Activated T-cell treated with anti-CD3 and anti-CD28 coated beads for 1 hour (primary cell): ENCODE data around the gene CDK18.
"Not testable (repeated sequence)": the region's sequence is repeated elsewhere in the genome, so short reads cannot be mapped to it uniquely, and the experiment has no call there.

Experiments used
- DNase-seq: peaks from one replicate; pipeline ENCODE4 v3.0.0-alpha.2; 2020; ENCODE audit warnings: low read depth

Gene CDK18

GRCh38 chr1:205504311-205505075 is at the start of gene CDK18:
Gene CDK18, plus strand, starts transcription at chr1:205504669. Its CDS starts 18,499 bp downstream, at chr1:205523168.
- DNase-seq, result peak; percentile 22

DNA sequence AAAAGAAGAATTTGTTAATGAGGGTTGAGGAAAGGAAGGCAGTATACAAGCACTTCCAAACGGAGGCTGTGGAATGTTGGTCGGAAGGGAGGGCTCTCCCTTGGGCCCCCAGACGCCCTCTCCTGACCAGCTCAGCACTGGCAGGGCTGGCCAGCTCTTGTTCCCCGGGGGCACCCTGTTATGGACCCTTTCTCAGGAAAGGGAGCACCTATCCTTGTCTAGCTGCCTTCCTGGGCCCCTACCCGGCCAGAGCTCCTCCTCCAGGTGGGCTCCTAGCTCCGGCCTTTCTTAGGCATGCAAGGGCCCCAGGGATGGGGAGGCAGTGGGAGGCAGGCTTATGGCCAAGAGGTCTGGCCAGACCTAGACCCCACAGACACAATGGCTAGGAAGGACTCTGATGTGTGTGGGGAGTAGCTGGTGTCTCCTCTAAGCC is 49.5 kb upstream of the CDK18 start:
- DNase-seq, result no peak

DNA sequence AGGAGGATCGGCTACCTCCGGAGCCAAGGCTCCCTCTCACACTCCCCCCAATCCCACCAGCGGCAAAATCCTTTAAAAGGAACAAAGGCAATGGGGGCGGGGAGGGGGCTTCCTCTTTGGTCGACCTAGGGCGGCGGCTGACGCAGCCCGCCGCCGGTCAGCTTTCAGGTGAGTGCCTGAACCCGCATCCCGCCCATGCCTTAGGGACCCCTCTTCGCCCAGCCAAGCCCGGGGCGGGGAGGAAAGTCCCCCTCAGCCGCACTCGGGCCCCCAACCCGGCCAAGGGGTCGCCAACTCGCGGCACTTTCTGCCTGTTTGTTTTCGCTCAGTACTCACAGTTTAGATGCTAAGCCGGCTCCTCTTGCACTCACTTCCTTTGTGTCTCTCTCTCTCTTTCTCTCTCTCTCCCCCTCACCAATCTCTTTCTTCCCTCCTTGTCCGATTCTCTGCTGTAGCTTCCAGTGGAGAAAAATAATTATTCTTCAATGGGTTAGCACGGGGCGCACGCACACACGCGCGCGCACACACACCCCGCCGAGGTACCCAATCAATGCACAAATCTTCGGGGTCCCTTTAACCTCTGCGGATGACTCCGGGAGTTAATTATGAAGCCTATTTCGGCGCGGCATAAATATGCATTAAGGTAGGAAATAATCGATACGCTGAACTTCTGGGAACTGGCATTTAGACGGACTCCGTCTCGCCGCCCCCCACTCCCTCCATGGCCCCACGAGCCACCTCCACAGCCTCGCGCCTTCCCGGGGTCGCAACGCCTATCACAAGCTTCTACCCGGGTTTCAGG is 48.7 kb upstream of the CDK18 start, which contains the start of gene BLACAT1:
TSS of gene BLACAT1 (minus strand) at position 465 of the 802 bp plus-strand sequence.
- no peak for DNase-seq

DNA sequence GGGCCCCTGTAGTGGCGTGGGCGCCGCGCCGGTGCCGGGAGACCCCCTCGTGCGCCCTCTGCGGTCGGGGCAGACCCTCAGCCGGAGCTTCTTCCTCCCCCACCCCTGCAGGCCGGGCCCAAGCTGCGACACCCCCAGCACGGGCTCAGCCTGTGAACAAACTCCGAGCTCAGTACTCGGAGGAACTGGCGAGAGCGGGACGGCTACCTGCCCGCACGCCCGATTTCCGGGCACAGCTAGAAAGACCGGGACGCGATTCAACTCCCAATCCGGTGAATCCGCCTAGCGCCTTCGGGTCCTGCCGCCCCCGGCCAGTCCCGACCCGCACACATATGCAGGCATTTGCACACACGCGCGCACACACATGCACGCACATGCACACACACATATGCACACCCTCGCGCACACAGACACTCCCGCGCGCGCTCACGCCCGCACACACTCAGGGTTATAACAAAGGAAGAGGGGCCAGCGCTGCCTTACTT is 48.0 kb upstream of the CDK18 start:
- DNase-seq, result no peak

GRCh38 chr1:205456868-205457745 is 47.4 kb upstream of the CDK18 start:
- no peak for DNase-seq

- no peak for DNase-seq
These were observed 45.5 kb upstream of the CDK18 start for GRCh38 chr1:205458777-205459566.

DNA sequence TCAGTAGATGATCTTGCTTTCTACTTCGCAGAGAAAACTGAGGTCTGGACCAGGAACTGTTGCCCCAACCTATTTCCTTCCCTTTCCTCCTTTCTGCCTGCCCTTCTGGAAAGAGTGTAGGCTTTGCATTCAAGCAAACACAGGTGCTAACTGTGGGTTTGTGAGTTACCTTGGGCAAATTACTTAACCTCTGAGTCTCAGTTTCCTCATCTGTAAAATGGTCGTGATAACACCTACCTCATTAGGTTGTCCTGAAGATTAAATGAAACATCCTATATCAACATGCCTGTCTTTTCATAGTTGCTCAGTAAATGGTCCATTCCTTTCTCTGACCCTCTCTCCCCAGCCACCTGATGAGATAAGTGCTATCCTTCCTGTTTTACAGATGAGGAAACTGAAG is 39.1 kb upstream of the CDK18 start:
- no peak for DNase-seq

DNA sequence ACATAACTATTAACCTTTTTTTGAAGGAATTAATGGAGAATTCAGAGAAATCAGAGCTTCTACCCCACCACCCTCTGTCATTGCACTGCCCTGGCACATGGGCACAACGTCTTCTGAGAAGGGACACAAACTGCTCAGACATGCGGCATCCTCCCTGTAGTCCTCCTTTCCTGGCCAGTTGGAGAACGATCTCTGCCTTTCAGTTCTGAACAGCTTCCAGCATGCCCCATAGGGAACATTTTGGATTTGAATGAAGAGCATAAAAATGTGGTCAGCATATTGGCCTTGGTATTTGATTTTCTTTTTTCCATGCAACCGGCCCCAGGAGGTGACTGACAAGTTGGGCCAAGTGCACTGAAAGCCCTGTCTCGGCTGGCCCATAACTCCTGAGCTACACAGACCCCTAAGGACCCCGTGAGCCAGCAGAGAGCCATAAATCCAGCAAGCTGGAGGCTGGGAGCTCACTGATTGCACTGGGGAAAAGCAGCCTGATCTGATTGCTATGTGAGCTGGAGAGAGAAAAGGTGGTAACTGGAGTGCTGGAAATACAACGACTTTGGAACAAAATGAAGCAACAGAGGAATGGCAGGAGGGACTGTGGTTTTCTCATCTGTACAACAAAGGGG is 37.8 kb upstream of the CDK18 start:
- no peak for DNase-seq

DNA sequence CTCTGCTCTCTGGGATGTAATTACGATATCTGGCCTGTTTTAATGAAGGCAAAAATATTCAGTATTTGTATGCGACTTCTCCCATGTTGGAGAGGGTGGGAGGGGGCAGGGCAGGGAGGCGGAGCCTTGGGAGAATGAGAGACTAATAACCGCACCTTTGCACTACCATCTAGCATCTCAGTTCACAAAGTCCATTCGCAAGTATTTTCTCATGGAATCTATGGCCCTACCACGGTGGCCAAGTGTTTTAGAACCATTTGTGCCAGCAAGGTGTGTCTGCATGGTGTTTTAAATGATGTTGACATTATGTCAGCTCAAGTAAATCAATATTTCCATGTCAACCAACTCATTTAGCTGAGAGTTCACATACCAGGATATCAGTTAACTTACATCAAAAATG is 34.3 kb upstream of the CDK18 start:
- no peak for DNase-seq

DNA sequence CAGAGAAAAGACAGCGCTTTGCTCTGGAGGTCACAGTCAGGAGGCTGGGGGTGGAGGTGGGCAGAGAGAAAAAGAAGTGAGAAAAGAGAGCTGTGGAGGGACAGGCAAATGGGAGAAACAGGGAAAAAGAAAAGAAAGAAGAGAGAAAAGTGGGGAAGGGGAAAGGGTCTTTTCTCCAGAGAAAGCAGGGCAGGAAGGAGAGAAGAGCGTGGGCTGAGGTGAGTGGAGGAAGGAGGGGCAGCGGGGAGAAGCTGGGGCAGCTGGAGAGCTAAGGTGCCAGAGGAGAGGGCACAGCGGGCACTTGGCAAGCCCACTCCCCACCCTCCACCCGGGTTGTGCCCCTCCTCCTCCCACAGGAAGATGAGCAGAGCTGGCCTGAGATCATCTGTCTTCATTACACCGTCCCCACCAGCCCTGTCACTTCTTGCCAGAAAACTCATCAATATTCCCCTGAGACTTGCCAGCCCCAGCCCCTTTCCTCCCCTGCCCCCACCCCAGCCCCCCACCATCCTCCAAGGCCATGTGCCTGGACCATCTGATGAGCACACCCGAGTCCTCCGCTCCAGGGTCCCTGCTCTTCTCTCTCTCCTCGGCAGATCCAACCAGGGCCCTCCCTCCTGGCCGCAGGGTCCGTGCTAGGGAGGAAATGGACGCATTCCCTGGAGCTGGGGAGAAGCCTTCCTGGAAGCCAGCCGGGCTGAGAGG is 31.6 kb upstream of the CDK18 start:
- no peak for DNase-seq

GRCh38 chr1:205473475-205473874 is 31.0 kb upstream of the CDK18 start:
- no peak for DNase-seq

DNA sequence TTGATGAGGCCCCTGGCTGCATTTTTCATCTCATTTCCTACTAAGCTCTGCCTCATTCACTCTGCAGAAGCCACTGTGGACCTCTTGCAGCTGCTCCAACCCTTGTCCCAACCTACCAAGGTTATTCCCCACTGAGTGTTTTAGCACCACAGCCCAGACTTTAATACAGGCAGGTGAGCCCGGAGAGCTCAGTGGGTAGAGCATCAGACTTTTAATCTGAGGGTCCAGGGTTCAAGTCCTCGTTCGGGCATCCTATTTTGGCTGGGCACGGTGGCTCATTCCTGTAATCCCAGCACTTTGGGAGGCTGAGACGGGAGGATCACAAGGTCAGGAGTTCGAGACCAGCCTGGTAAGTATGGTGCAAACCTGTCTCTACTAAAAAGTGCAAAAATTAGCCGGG is 30.5 kb upstream of the CDK18 start:
- DNase-seq, result no peak

- no peak for DNase-seq
These were observed 29.9 kb upstream of the CDK18 start for GRCh38 chr1:205474571-205474970.

DNA sequence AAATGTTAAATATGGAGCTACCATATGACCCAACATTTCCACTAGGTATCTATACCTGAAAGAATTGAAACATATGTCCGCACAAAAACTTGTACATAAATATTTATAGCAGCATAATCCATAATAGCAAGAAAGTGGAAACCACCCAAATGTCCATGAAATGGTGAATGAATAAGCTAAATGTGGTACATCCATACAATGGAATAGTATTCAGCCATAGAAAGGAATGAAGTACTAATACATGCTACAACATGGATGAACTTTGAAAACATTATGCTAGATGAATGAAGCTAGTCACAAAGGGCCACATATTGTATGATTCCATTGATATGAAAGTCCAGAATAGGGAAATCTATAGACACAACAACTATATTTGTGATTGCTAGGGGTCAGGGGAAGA is 28.6 kb upstream of the CDK18 start:
- DNase-seq, result no peak

GRCh38 chr1:205476648-205477047 is 27.8 kb upstream of the CDK18 start:
- DNase-seq, result no peak

DNA sequence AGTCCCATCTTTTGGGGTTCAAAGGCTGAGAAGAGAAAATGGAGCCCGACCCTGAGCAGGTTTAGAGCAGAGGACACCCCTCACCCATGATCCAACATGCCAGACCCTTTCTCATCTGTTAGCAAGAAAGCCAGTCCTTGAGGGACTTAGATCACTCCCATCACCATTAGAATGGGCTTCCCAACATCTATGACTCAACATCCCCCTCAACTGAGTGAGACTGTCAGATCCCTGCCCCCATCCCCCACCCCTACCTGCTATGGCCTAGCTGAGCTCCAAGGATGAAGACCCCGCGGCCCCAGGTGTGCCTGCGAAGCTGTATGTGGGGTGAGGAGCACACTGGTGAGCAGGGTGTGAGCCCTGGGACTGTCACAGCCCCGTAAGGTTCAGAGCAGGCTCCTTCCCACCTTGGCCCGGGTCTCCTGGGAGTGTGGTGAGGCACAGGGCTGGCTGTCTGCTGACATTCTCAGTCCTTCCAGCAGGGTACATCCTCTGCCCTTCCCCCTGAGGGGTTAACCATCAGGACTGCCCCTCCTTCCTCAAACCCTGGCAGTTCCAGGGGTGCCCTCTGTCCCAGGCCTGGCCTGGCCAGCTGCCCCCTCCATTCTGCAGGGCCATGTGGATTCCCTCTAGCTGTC is 27.2 kb upstream of the CDK18 start:
- no peak for DNase-seq

DNA sequence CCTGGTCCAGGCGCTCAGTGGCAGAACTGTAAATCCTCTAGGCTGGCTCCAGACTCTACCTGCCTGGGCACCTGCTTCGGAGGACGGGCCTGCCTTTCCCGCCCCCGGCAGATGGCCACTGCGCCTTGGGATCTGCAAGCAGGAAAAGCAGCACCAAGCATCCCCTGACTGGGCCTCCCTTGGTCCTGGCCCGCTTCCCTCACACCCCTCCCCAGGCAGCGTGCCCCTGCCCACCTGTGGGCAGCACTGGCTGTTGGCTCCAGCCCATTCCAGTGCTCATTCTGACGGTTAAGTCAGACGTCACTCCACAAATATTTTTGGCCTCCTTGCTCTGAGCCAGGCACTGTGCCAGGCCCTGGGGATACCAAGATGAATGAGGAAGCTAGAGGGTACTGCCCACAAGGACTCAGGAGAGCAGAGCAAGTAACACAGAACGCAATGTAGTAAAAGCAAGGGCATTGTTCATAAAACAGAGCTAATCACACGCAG is 26.7 kb upstream of the CDK18 start:
- no peak for DNase-seq

GRCh38 chr1:205478985-205479384 is 25.5 kb upstream of the CDK18 start:
- DNase-seq, result not testable (repeated sequence)

DNA sequence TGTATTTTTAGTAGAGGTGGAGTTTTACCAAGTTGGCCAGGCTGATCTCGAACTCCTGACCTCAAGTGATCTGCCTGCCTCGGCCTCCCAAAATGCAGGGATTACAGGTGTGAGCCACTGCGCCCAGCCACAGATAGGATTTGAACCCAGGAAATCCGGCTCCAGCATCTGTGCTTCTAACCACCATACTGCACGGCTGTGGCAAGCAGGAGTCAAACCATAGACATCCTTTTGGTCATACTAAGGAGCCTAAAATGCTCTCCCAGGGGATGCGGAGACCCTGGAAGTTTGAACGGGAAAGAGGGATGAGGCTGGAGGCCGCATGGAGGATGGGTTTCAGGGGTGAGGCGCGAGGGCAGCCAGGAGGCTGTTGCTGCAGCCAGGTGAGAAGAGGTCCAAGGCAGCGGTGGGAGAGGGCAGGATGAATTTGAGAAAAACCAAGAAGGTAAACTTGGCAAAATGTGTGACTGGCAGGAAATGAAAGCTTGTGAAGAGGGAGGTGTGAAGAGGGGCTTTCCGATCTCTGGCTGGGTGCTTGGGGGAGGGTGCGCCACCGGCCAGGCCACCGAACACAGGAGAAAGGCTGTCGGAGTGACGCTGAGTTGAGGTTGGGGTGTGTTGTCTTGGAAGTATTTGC is 24.0 kb upstream of the CDK18 start:
- DNase-seq, result no peak
